HG03558 (cell line): Measurements from ENCODE around the gene GPR176.

Experiments
- ATAC-seq: cut with Tn5 transposase; IDR thresholded peaks from one replicate; pipeline ENCODE4 v1.9.1; 2021; ENCODE audit warnings: moderate number of reproducible peaks; ENCODE audit not compliant: unreplicated experiment; ENCODE audit errors: extremely low read depth

The GPR176 gene

GRCh38 chr15:39756806-39757522 lies 163.1 kb downstream of the GPR176 start:
- ATAC-seq, result no peak

GRCh38 chr15:39752991-39753390 lies 167.1 kb downstream of the GPR176 start:
- no peak for ATAC-seq

- ATAC-seq, result no peak
Measured at GRCh38 chr15:39752246-39752645, 167.8 kb downstream of the GPR176 start.
